NOMO-1 treated with DMSO at 0.1 percent for 48 hours (cell line): Measurements from ENCODE around the gene LZTFL1.

ENCODE experiments used
- DNase-seq: peaks from one replicate; lab custom pipeline; 2025; ENCODE audit not compliant: unreplicated experiment; lab: John Stamatoyannopoulos, UW

LZTFL1 gene

GRCh38 chr3:45787551-45787950, 54.4 kb downstream of the LZTFL1 start:
- no peak for DNase-seq

- DNase-seq: no peak
Observed at GRCh38 chr3:45786801-45787495, 55.0 kb downstream of the LZTFL1 start.

- DNase-seq: no peak
Observed at GRCh38 chr3:45785605-45786150, 56.2 kb downstream of the LZTFL1 start.

- DNase-seq: no peak
Observed at GRCh38 chr3:45783667-45784066, 58.3 kb downstream of the LZTFL1 start.

- no peak for DNase-seq
Observed at GRCh38 chr3:45782381-45782780, 59.5 kb downstream of the LZTFL1 start.

GRCh38 chr3:45781841-45782240, 60.1 kb downstream of the LZTFL1 start:
- DNase-seq: no peak

GRCh38 chr3:45781271-45781670, 60.6 kb downstream of the LZTFL1 start:
- no peak for DNase-seq

- DNase-seq: no peak
Observed at GRCh38 chr3:45779746-45780735, 61.9 kb downstream of the LZTFL1 start.

GRCh38 chr3:45778761-45779201, 63.1 kb downstream of the LZTFL1 start:
- DNase-seq: no peak

GRCh38 chr3:45777746-45778386, 64.1 kb downstream of the LZTFL1 start:
- DNase-seq: no peak

GRCh38 chr3:45777111-45777745, 64.7 kb downstream of the LZTFL1 start:
- DNase-seq: no peak

GRCh38 chr3:45776611-45777010, 65.3 kb downstream of the LZTFL1 start:
- DNase-seq: no peak

- DNase-seq: no peak
Observed at GRCh38 chr3:45776301-45776595, 65.7 kb downstream of the LZTFL1 start.

- DNase-seq: no peak
Observed at GRCh38 chr3:45775571-45776300, 66.2 kb downstream of the LZTFL1 start.

- no peak for DNase-seq
Observed at GRCh38 chr3:45774581-45775521, 67.1 kb downstream of the LZTFL1 start.

GRCh38 chr3:45773714-45774449, 68.0 kb downstream of the LZTFL1 start:
- no peak for DNase-seq
